NCI-H82 treated with DMSO at 0.1 percent for 48 hours (cell line): ENCODE data around the gene MIOS.
"Not testable (repeated sequence)": the region's sequence is repeated elsewhere in the genome, so short reads cannot be mapped to it uniquely, and the experiment has no call there.

Source experiments
- DNase-seq: peaks from one replicate; lab custom pipeline; 2025; ENCODE audit not compliant: unreplicated experiment; lab: John Stamatoyannopoulos, UW

Gene MIOS

GRCh38 chr7:7554021-7554432, 12.7 kb upstream of the MIOS start:
- DNase-seq, result peak; percentile 99

- peak; percentile 100 for DNase-seq
Measured at GRCh38 chr7:7554649-7555575, 11.8 kb upstream of the MIOS start.

- DNase-seq, result no peak
Measured at GRCh38 chr7:7556852-7557251, 9.8 kb upstream of the MIOS start.

GRCh38 chr7:7557252-7557651, 9.4 kb upstream of the MIOS start:
- no peak for DNase-seq

GRCh38 chr7:7561591-7561990, 5.1 kb upstream of the MIOS start:
- not testable (repeated sequence) for DNase-seq

GRCh38 chr7:7562736-7563135, 3.9 kb upstream of the MIOS start:
- DNase-seq, result no peak

- DNase-seq, result no peak
Measured at GRCh38 chr7:7563269-7563668, 3.4 kb upstream of the MIOS start.

- DNase-seq, result peak; percentile 46
Measured at GRCh38 chr7:7563813-7564212, 2.9 kb upstream of the MIOS start.

GRCh38 chr7:7564323-7564780, 2.3 kb upstream of the MIOS start:
- DNase-seq, result no peak

GRCh38 chr7:7565018-7565680, 1.5 kb upstream of the MIOS start:
- peak; percentile 98 for DNase-seq

GRCh38 chr7:7565746-7566650, 686 bp upstream of the MIOS start:
- DNase-seq, result peak; percentile 31

GRCh38 chr7:7567898-7568531, 1.3 kb downstream of the MIOS start:
- DNase-seq, result no peak

- DNase-seq, result no peak
Measured at GRCh38 chr7:7568553-7568952, 1.9 kb downstream of the MIOS start.

GRCh38 chr7:7569081-7569527, 2.4 kb downstream of the MIOS start:
- DNase-seq, result no peak

GRCh38 chr7:7569615-7570014, 2.9 kb downstream of the MIOS start:
- DNase-seq, result no peak

- peak; percentile 61 for DNase-seq
Measured at GRCh38 chr7:7570584-7570983, 3.9 kb downstream of the MIOS start.

GRCh38 chr7:7573701-7574100, 7.0 kb downstream of the MIOS start:
- DNase-seq, result no peak

- DNase-seq, result peak; percentile 95
Measured at GRCh38 chr7:7576344-7576743, 9.7 kb downstream of the MIOS start.

- no peak for DNase-seq
Measured at GRCh38 chr7:7577888-7578287, 11.2 kb downstream of the MIOS start.

- no peak for DNase-seq
Measured at GRCh38 chr7:7579638-7580037, 13.0 kb downstream of the MIOS start.
